SK-N-MC (cell line): Measurements from ENCODE around the gene HPS1.

Source experiments
- EZH2 ChIP-seq: fragments of 200-600 bp; sonication (generic); IDR thresholded peaks from one replicate; pipeline ENCODE4 v1.6.1; 2017; ENCODE audit warnings: antibody characterized with exemption
- FOXP2 ChIP-seq: optimal IDR thresholded peaks from 2 replicates; pipeline ENCODE3; 2011; ENCODE audit warnings: mild to moderate bottlenecking, moderate library complexity; ENCODE audit not compliant: insufficient read depth; ENCODE audit errors: extremely low read length, control extremely low read depth
- POLR2AphosphoS5 ChIP-seq: IDR thresholded peaks from 2 replicates; pipeline ENCODE4 v1.6.1; 2012; ENCODE audit warnings: mild to moderate bottlenecking, low read depth, low read length, borderline replicate concordance

GRCh38 chr10:98489561-98490481, 43.1 kb upstream of the HPS1 start:
- no peak for TF ChIP-seq EZH2
- TF ChIP-seq FOXP2: no peak
- TF ChIP-seq POLR2AphosphoS5: no peak
